Activated CD4-positive, CD25-positive, alpha-beta regulatory T cell treated with anti-CD3 and anti-CD28 coated beads, Interleukin-2, amount 50 U/mL, for 24 hours (primary cell): ENCODE results near the gene TLR9.
"Not testable (repeated sequence)": the region's sequence is repeated elsewhere in the genome, so short reads cannot be mapped to it uniquely, and the experiment has no call there.

Source experiments
- ATAC-seq, 2 donors: fragments of 150-1000 bp; cut with Tn5 transposase; one replicate each; pipeline ENCODE4 v1.10.0; 2021; ENCODE audit warnings: mild to moderate bottlenecking in 1 of 2, moderate library complexity in 1 of 2

The TLR9 gene

GRCh38 chr3:52194485-52195290 is 30.8 kb downstream of the TLR9 start:
- ATAC-seq = no peak

GRCh38 chr3:52193065-52193464 is 32.4 kb downstream of the TLR9 start:
- ATAC-seq = no peak

DNA sequence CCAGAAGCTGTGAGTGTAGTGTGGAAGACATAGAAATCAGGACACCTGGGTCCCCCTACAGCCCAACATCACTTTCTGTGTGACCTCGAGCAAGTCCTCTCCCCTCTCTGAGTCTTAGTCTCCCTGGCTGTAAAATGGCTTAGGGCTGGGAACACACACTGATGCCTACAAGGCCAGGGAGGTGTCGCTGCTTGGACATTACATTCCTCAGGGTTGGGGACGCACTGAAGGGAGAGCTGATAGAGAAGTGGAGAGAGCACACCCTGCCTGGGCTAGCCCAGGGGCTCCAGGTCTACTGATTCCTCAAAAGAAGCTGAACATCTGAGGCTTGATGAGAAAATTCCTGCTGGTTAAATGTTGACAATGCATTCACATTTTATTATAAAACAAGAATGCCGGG is 33.8 kb downstream of the TLR9 start:
- ATAC-seq = no peak

DNA sequence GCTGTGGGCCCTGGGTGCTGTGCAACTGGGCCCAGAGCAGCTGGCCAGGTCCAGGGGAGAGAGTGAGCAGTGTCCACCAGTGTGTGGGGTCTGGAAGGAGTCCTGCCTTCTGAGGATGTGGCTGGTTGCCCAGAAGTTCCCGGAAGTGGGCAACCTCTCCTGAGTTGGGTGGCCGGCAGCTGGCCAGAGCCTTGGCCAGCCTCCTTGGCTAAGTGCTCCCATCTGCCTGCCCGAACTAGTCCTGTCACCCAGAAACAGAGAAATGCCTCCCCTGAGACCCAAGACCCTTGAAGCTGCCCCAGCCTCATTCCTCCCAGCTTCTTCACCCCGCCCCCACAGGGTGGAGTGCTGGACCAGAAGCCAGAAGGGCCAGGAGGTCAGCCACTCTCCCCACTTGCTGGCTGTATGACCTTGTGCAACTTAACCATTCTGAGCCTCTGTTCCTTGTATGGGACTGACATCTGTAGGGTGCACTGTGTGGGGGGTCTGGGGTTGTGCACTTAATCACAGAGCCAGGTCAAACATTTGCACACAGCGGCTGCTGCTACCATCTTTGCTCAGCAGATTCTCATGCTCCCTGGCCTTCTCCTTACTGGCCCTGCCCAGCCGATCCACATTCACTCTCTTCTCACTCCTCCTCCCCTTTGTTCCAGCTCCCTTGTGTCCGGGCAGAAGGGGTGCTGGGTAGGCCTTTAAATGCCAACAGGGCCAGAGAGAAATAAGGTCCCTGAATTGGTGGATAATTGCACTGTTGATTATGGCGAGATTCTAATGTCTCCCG is 35.0 kb downstream of the TLR9 start:
- no peak for ATAC-seq

- ATAC-seq = no peak
Measured at GRCh38 chr3:52188556-52188955, 36.9 kb downstream of the TLR9 start.

DNA sequence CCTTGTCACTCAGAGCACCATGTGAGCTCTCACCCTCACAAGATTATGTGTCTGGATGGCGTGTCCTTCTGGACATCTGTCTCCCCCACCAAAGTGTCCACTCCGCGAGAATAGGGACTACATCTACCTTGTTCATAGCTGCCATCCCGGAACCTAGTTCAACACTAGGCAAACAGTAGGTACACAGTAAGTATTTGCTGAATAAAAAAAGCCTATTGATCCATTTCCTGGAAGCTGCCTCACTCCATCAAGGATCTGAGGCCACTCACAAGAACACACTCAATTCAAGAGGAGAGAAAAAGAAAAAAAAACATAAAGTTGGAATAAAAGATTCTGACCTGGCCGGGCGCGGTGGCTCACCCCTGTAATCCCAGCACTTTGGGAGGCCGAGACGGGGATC is 38.7 kb downstream of the TLR9 start:
- no peak for ATAC-seq

DNA sequence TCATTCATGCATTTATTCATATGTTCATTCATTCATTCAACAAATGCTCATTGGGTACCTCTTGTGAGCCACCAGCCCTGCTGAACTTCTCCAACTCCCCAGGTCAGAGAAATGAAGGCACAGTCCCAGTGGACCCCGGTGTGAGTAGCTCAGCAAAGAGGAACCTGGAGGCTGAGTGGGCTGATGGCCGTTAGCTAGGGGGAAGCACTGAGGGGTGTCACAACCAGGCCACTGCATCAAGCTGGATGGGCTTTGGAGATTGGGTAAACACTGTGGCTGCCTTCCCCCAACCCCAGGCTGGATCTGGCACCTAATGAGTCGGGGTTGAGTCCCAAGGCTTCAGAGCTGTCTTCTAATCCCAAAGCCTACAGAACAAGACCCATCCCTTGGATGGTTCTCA is 39.6 kb downstream of the TLR9 start:
- ATAC-seq = no peak

- no peak for ATAC-seq
Measured at GRCh38 chr3:52185311-52185710, 40.1 kb downstream of the TLR9 start.

- ATAC-seq = no peak
Measured at GRCh38 chr3:52184690-52185089, 40.8 kb downstream of the TLR9 start.

GRCh38 chr3:52183786-52184445 is 41.5 kb downstream of the TLR9 start:
- ATAC-seq = no peak

GRCh38 chr3:52182691-52183090 is 42.8 kb downstream of the TLR9 start:
- no peak for ATAC-seq

- ATAC-seq = no peak
Measured at GRCh38 chr3:52182196-52182595, 43.2 kb downstream of the TLR9 start.

DNA sequence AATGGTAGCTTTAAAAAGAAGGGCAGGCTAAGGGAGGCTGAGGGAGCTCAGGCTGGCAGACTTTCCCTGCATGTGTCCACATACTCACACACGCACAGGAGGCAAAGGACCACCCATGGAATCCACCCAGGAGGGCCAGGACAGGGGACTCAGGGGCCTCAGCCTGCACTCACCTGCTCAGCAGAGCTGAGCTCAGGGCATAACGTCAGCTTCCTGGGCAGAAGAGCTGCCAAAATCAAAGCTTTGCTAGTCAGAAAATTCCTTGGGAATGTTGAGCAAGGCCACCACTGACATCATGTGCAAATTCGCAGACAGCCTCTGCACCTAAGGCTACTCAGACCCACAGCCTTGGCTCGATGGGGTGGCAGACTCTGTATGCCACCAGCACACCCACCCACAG is 43.9 kb downstream of the TLR9 start:
- ATAC-seq = no peak

DNA sequence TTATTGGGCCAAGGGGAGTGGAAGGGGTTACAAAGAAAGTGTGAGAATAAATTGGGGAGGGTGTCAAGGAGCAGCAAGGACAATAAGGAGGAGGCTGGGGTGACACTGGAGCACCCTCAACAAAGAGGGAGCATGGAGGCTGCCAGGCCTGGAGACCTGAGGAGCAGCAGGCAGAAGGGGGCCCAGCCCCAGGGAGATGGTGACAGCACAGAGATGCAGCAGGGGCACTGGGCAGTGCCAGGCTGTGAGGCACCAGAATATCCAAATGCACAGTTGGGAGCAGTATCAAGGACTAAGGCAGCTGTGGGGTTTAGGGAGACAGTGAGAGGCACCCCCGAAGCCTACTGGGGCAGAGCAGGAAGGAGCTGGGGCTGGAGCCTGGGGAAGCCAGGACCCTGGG is 46.9 kb downstream of the TLR9 start:
- no peak for ATAC-seq

DNA sequence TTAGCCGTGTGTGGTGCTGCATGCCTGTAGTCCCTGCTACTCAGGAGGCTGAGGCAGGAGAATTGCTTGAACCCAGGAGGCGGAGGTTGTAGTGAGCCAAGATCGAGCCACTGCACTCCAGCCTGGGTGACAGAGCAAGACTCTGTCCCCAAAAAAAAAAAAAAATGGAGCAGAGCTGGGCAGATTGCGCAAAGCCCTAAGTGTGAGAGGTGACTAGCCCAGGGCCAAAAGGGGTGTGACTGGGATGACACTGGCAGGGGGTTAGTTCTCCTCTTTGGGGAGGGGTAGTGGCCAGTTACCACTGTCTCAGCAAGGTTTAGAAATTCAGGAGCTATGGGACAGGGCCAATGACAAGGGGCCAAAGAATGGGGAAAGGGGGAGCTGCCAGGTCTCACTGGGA is 47.3 kb downstream of the TLR9 start:
- ATAC-seq = not testable (repeated sequence)

GRCh38 chr3:52177701-52178042 is 47.8 kb downstream of the TLR9 start:
- ATAC-seq = no peak

- no peak for ATAC-seq
Measured at GRCh38 chr3:52176951-52177700, 48.3 kb downstream of the TLR9 start.

DNA sequence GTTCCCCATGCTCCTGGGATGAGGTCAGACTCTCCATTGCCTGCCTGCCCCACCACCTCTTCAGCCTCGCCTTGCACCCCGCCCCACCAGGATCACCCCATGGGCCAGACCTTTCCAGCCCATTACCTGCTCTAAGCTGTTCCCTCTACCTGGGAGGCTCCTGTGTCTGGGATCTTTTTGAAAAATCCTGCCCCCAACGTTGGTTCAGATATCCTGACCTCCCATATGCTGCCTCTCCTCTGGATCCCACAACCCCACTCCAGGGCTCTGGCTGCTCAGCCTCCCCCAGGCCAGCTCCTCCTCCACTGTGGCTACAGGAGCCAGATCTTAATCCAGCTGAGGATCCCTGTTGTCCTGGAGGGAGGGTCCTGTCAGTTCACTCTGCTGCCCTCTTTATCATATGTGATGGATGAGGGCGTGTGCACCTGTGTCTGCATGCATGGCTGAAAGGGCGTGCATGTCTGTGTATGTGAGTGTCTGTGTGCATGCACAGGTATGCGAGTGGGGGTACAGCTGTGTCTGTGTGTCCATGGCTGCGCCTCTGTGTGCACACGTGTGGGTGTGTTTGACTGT is 49.2 kb downstream of the TLR9 start:
- ATAC-seq = no peak

DNA sequence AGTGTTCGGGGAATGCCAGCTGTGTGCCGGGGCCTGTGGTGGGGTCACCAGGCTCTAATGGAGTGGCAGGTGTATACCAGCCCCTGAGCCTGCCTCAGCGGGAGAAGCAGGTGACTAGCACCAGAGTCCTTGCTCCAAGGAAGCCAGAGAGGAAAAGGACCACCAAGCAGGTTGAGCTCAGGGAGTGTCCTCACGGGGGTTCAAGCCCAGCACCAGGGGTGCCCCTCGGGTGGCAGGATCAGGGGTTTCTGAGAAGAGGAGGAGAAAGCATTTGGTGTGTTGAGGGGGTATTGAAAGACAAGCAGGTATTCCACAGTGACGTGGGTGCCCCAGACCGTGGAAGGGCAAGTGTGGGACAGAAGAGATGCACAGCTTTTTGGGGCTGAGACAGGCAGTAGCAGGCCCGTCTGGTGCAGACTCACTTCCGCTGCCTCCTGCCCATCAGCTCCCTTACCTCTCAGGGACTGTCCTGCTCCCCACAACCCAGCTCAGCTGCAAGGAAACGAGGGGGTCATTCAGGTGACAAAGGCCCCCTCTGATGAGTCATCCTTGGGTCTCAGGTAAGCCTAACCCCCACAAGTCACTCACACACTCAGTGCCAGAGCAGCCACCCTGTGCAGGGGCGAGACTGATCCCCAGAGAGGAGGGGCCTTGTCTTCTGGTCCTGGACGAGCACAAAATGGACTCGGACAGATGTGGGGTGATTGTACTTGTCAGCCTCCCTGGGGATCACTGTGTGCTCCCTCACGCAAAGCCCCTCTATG is 49.8 kb downstream of the TLR9 start:
- no peak for ATAC-seq

DNA sequence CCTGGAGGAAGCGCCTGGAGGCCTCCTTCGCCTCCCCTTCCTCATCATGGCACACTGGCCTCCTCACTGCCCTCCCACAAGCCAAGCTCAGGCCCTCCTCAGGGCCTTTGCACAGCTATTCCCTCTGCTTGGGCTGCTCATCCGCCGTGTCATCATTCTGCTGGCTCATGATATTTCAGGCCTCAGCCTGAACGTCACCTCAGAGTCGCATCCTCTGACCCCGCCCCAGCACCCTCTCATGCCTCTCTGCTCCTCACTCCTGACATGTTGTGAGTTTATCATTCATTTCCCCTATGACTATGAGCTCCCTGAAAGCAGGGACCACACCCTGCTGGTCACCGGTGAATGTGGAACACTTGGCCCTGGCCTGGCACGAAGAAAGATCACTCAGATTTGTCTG is 50.5 kb downstream of the TLR9 start:
- ATAC-seq = no peak

GRCh38 chr3:52173101-52173500 is 52.3 kb downstream of the TLR9 start:
- ATAC-seq = no peak

GRCh38 chr3:52172262-52172757 is 53.1 kb downstream of the TLR9 start:
- ATAC-seq = no peak
